AG10803 (cell line): ENCODE results near the gene SIX5.
A peak's percentile ranks its signal among the peaks of the same experiment; 100 is the strongest.

Experiments
- DNase-seq: peaks from one replicate; pipeline ENCODE4 v3.0.0; 2010; ENCODE audit warnings: low read depth
- H3K4me3 ChIP-seq: 2 replicates; pipeline ENCODE4 v1.5.1; 2011; ENCODE audit warnings: mild to moderate bottlenecking, low read length, control low read depth
- TF ChIP-seq, protein P1 (sequence below): conservative IDR thresholded peaks from 2 replicates; pipeline ENCODE4 v1.5.1; 2011; ENCODE audit warnings: mild to moderate bottlenecking, low read length, control low read depth, inconsistent platforms

SIX5 gene

DNA sequence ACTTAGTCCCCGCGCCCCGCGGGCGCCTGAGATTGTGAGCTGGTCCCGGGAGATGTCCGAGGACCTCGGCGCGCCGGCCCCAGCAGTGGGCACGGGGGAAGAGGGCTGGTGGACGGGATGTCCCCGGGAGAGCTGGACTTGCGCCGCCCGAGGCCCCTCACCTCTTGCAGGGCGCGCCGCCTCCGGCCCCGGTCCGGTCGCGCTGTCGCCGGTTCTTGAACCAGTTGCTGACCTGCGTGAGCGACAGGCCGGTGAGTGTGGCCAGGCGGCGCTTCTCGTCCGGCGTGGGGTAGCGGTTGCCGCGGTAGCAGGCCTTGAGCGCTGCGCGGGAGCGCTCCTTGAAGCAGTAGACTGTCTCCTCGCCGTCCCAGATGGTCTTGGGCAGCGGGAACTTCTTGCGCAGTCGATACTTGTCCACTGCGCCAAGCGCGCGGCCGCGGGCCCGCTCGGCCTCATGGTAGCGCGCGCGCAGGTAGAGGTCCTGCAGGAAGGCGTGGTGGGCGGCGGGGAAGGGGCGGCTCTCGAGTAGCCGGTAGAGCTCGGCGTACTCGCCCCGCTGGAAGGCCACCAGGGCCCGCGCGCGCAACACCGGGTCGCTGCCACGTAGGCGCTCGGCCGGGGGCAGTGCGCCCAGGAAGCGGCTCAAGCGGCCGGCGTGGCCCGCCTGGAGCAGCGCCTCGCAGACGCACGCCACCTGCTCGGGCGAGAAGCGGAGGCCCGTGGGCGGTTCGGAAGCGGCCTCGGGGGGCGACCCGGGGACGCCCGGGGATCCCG lies 984 bp downstream of the SIX5 start:
- H3K4me3 ChIP-seq = peak overlapping the region; percentile 91
- DNase-seq = peak; percentile 73
- TF ChIP-seq, protein P1, sequence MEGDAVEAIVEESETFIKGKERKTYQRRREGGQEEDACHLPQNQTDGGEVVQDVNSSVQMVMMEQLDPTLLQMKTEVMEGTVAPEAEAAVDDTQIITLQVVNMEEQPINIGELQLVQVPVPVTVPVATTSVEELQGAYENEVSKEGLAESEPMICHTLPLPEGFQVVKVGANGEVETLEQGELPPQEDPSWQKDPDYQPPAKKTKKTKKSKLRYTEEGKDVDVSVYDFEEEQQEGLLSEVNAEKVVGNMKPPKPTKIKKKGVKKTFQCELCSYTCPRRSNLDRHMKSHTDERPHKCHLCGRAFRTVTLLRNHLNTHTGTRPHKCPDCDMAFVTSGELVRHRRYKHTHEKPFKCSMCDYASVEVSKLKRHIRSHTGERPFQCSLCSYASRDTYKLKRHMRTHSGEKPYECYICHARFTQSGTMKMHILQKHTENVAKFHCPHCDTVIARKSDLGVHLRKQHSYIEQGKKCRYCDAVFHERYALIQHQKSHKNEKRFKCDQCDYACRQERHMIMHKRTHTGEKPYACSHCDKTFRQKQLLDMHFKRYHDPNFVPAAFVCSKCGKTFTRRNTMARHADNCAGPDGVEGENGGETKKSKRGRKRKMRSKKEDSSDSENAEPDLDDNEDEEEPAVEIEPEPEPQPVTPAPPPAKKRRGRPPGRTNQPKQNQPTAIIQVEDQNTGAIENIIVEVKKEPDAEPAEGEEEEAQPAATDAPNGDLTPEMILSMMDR = no peak

DNA sequence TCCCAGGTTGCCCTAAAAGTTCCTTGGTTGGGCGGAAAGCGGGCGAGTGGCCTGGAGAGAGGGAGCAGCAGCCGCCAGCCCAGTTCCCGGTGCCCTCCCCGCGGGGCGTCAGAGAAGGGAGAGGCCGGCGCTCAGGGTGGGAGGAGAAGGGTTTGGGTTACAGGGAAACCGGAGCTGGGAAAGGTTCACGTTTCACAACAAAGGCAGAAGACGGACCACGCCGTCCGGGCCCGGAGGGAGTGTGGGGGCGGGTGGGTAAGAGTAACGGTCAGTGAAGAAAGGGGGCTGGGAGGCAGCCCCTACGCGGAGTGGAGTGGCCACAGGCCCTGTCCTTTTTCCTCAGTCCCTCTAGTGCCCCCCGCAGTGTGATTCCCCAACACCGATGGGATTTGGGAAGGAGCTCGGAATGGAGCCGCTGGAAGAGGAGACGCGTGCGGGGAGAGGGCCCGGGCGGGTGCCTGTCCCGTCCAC lies 1.6 kb downstream of the SIX5 start:
- H3K4me3 ChIP-seq = peak overlapping the region; percentile 91
- TF ChIP-seq, protein P1 = no peak
- peak; percentile 82 for DNase-seq

DNA sequence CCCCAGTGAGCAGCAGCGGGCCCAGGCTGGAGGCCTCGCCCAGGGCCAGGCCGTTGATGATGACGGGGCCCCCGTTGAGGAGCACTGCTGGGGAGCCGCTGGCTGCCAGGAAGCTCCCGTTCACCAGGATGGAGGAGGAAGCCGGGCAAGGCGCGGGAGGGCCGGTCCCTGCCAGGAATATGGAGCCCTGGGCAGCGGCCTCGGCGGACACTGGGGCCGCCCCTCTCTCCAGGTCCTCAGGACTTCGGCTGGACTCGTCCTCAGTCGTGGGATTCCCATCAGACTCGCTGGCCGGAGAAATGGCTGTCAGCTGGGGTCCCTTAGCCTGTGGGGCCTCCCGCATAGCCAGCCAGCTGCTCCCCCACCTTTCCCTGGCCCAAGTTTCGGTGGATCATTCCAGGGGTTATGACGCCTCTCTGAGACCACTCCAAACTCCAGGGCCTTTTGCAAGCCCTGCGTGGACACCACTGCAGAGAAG lies 2.1 kb downstream of the SIX5 start:
- H3K4me3 ChIP-seq = peak overlapping the region; percentile 91
- TF ChIP-seq, protein P1 = no peak

DNA sequence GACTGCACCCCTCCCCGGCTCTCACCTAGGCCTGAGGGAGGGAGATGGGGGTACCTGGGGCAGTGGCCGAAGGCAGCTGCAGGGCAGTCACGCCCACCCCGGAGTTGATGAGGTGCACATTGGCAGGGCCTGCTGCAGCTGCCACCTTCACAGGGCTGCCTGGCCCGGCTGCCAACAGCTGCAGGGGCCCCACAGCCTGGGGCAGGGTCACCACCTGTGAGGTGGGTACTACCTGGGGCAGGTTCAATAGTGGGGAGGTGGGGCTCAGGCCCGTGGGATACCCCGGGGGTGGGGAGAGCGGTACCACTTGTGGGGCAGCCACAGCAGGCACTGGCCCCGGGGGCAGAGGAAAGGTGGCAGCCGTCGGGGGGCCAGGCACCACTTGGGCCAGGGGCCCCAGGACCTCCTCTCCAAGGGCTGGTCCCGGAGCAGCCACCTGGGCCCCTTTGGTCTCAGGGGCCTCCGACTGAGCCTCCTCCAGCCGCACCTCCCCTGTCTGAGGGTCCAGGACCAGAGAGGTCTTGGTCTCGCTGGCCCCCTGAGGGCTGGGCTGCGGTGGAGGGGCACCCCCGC lies 2.7 kb downstream of the SIX5 start:
- TF ChIP-seq, protein P1 = no peak
- DNase-seq = no peak

More for the DNA sequence above, 2.1 kb downstream of the SIX5 start:
- no peak for DNase-seq

DNA sequence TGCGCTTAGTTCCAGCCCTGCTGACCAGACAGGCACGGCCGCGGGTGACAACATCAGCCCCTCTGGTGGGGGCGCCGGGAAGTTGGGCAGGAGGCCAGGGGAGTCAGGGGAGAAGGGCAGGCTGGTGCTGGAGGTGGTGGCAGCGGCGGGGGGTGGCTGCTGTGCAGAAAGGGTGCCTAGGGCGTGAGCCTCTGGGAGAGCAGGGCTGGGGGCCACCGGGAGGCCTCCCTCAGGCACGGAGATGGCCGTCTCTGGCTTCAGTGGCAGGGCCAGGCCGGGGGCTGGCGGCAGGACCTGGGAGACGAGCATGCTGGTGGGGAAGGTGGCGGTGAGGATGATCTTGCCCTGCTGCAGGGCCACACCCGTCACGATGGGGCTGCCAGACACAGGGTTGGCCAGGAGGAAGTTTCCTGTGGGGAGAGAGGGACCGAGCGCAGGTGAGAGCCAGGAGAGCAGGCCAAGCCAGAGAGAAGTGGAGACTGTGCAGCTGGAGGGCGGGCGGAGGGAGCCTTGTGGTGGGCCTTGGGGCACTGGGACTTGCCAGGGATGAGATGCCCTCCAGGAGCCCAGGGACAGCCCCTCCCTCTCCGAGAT lies 3.3 kb downstream of the SIX5 start:
- no peak overlapping the region; the same call in 1 of the 2 replicates for H3K4me3 ChIP-seq
- no peak for DNase-seq
- TF ChIP-seq, protein P1 = no peak

More for the DNA sequence above, 2.7 kb downstream of the SIX5 start:
- peak overlapping the region; percentile 91 for H3K4me3 ChIP-seq

DNA sequence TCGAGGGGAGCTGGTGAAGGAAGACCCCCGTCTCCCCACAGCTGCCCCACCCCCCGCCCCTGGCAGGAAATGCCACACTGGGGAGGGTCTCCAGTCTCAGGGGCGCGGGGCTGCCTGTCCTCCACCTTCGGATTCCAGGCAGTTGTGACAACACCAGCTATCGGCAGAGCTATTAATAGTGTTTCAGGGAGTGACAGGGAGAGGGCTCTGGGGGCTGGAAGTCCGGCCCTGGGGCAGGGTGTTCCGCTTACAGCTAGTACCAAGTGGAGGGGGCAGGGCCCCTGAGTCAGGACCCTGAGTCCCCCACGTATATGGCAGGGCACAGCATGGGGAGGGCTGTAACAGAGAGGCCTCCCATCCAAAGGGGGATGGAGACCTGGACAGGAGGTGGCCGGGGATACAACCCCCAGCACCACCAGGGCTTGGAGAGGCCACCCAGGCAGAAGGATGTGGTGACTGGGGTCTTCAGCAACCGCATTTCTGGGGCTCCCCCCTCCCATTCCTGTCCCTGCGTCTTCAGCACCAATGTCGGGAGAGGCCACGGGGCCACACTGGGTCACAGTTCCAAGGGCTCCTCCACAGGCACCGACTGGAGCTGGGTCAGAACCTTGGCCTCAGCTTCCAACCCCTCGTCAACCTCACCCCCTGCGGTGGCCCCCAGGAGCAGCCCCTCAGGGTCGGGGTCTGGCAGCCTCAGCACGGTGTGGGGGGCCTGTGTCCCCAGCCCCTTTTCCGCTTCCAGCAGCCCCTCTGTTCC lies 3.9 kb downstream of the SIX5 start:
- DNase-seq = no peak
- TF ChIP-seq, protein P1 = no peak
- H3K4me3 ChIP-seq = no peak overlapping the region
